ENCODE data around the gene PPIP5K2.

DNA sequence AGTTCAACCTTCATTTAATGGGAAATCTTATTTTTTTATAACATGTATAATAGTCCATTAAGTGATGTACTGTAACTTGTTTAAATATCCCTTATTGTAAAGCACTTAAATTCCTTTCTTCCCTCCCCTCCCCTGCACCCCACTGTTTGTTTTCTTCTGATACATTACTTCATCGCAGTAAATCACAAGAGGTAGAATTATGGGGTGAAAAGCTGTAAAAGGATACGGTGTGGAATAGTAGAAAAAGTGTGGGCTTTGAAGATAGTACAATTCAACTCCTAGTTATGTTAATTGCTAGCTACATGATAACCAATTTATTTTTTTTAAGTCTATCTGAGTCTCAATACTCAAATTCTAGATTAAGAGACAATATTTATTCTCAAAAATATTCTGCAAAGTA is 96.6 kb downstream of the PPIP5K2 start:
- TF ChIP-seq, protein P1, sequence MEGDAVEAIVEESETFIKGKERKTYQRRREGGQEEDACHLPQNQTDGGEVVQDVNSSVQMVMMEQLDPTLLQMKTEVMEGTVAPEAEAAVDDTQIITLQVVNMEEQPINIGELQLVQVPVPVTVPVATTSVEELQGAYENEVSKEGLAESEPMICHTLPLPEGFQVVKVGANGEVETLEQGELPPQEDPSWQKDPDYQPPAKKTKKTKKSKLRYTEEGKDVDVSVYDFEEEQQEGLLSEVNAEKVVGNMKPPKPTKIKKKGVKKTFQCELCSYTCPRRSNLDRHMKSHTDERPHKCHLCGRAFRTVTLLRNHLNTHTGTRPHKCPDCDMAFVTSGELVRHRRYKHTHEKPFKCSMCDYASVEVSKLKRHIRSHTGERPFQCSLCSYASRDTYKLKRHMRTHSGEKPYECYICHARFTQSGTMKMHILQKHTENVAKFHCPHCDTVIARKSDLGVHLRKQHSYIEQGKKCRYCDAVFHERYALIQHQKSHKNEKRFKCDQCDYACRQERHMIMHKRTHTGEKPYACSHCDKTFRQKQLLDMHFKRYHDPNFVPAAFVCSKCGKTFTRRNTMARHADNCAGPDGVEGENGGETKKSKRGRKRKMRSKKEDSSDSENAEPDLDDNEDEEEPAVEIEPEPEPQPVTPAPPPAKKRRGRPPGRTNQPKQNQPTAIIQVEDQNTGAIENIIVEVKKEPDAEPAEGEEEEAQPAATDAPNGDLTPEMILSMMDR (IDR thresholded peaks at IDR 0.05; ENCODE audit: insufficient read depth, low read depth, low read length), result no peak
- no peak for TF ChIP-seq EZH2 (IDR thresholded peaks at IDR 0.05; ENCODE audit: insufficient read depth, low read length)

All from astrocyte (in vitro differentiated cells and primary cell).